ENCODE data around the gene MIOS. TPM values are rescaled to one million over a fixed set of nuclear protein-coding genes. Genes with fewer than 3 reads are reported as not detected.

Gene MIOS
- total RNA-seq, 1 donor from 2014 or later, result 27.8 TPM

GRCh38 chr7:7539711-7540110 lies 27.0 kb upstream of the MIOS start:
- no peak overlapping the region for H3K4me3 ChIP-seq
- no peaks in the 10 kb centered on the region for H3K36me3 ChIP-seq
- DNase-seq (no peak), ATAC-seq (no peak)
- no peaks in the 10 kb centered on the region for H3K9me3 ChIP-seq
- no peaks in the 10 kb centered on the region for H3K27me3 ChIP-seq
- H3K4me1 ChIP-seq, result no peaks in the 10 kb centered on the region
- H3K27ac ChIP-seq, result no peak overlapping the region
- intact Hi-C loops (cut with DNase I), result loop anchor here (10.0 kb wide), 1 partner anchor 95 kb away; no protein-coding TSS in a partner anchor
- no peak for TF ChIP-seq CTCF (IDR thresholded peaks at IDR 0.05)

DNA sequence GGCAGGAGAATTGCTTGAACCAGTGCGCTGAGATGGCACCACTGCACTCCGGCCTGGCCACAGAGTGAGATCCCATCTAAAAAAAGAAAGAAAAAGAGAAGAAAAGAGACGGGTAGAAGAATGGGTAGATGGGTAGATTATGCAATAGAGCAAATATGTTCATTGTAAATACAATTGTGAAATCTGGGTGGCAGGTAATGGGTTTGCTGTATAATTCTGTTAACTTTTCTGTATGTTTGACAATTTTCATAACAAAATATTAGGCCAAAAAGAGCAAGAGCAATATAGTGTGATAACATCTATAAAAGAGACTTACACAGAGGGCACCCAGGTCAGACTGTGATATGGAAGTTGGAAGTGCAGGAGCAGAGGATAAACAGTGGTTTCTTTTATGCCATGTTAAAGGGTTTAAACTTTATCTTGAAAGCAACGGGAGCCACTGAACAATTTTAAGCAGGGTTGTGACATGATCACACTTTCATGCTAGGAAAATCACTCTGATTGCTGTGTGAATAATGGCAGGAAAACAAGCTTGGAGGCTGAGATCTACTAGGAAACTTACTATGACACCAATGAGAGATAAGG lies 24.3 kb upstream of the MIOS start:
- no peak for TF ChIP-seq CTCF (IDR thresholded peaks at IDR 0.05)
- intact Hi-C loops (cut with DNase I), result no loop called here

DNA sequence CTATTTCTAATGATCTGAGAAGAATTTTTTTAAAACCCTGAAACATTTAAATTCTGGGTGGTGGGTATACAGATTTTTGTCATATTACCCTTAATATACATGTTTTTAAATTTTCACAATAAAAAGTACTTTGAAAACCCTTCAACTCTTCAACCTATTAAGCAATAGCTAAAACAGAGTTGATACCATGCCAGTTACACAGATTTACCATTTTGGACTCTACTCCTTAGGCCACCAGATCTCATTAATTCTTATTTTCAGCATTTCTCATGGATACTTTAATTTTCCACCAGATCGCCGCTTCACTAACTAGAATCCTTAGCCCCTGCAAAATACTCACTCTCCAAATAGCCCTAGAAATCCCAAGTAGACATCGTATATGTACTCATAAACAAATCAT lies 18.3 kb upstream of the MIOS start:
- no peak for TF ChIP-seq CTCF (IDR thresholded peaks at IDR 0.05)
- H3K27ac ChIP-seq, result no peak overlapping the region
- H3K9me3 ChIP-seq, result no peaks in the 10 kb centered on the region
- DNase-seq (no peak), ATAC-seq (no peak)
- H3K4me3 ChIP-seq, result no peak overlapping the region
- H3K27me3 ChIP-seq, result no peaks in the 10 kb centered on the region
- no peaks in the 10 kb centered on the region for H3K4me1 ChIP-seq
- intact Hi-C loops (cut with DNase I), result no loop called here
- H3K36me3 ChIP-seq, result no peaks in the 10 kb centered on the region

More for the DNA sequence above, 24.3 kb upstream of the MIOS start:
- Histone ChIP-seq H3K27ac (no peak overlapping the region), H3K27me3 (no peaks in the 10 kb centered on the region), H3K36me3 (no peaks in the 10 kb centered on the region), H3K4me3 (no peak overlapping the region), H3K9me3 (no peaks in the 10 kb centered on the region), H3K4me1 (no peaks in the 10 kb centered on the region)
- ATAC-seq (no peak), DNase-seq (no peak)

DNA sequence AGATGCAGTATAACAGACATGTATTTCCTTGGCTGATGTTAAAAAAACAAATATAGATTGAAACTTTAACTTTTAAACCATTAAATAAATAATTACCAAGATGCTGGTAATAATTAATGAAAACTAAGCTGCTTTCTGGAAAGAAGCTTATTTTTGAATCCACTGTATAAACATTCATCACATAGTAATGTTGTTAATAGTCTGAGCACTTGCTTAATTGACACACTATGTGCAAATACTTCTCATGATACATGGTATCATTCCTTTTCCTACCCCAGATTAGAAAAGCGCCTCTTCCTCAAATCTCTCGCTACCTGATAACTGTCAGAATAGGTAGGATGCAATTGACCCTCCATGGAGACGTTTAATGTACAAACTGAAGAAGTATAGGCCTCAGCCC lies 16.0 kb upstream of the MIOS start:
- no peaks in the 10 kb centered on the region for H3K36me3 ChIP-seq
- no peak overlapping the region for H3K4me3 ChIP-seq
- no peak for TF ChIP-seq CTCF (IDR thresholded peaks at IDR 0.05)
- no peaks in the 10 kb centered on the region for H3K9me3 ChIP-seq
- intact Hi-C loops (cut with DNase I), result no loop called here
- DNase-seq (no peak), ATAC-seq (no peak)
- H3K4me1 ChIP-seq, result no peaks in the 10 kb centered on the region
- H3K27ac ChIP-seq, result no peak overlapping the region
- no peaks in the 10 kb centered on the region for H3K27me3 ChIP-seq

DNA sequence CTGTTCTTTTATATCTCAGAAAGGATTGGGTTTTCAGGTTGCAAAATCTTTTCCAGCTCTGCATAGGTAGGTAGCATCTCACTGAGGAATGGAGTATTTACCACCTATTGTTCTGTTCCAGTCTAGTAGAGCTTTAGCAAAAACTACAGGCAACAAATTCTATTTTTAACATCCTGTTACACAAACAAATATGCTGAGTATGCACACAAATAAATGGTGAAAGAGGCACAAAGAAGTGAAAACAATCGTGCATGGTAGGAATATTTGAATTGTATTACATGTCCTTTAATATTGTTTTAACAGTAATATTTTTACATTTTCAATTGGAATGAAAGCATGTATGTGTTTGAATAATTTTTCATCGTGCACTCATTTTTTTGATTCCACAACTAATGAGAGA lies 14.5 kb upstream of the MIOS start:
- DNase-seq (no peak), ATAC-seq (no peak)
- Histone ChIP-seq H3K9me3 (no peaks in the 10 kb centered on the region), H3K4me3 (no peak overlapping the region), H3K27me3 (no peaks in the 10 kb centered on the region), H3K27ac (no peak overlapping the region), H3K36me3 (no peaks in the 10 kb centered on the region), H3K4me1 (no peaks in the 10 kb centered on the region)
- no peak for TF ChIP-seq CTCF (IDR thresholded peaks at IDR 0.05)
- intact Hi-C loops (cut with DNase I), result no loop called here

DNA sequence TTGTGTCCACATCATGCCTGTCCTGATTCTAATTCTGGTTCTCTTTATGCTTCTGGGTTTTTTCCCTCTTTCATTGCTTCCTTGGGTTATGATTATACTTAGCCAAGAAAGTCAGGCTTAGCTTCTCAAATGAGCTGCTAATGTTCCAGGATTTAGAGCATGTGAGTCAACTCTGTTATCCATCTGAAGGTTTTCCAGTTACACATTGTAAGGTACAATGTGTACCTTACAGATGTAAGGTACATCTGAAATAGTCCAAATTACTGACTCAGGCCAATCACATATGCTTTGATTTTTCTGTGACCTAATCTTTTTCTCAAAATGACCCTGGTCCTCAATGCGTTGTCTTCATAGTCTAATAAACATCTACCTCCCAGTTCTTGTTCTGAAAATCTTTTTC lies 13.3 kb upstream of the MIOS start:
- ATAC-seq (no peak), DNase-seq (no peak)
- H3K4me3 ChIP-seq, result no peak overlapping the region
- H3K4me1 ChIP-seq, result no peaks in the 10 kb centered on the region
- H3K27me3 ChIP-seq, result no peaks in the 10 kb centered on the region
- no peaks in the 10 kb centered on the region for H3K9me3 ChIP-seq
- TF ChIP-seq CTCF (IDR thresholded peaks at IDR 0.05), result no peak
- intact Hi-C loops (cut with DNase I), result no loop called here
- H3K36me3 ChIP-seq, result no peaks in the 10 kb centered on the region
- H3K27ac ChIP-seq, result no peak overlapping the region
